A673 (cell line): ENCODE measurements around the gene RAPGEF5.

Source experiments
- CTCF ChIP-seq: fragments of 300-800, 200-600 bp; sonication (generic); conservative IDR thresholded peaks from 2 replicates; pipeline ENCODE4 v1.5.1; 2017; ENCODE audit warnings: low read depth, mild to moderate bottlenecking, antibody characterized with exemption, low read length, moderate library complexity, mixed read lengths
- EZH2 ChIP-seq: fragments of 200-600 bp; sonication (generic); IDR thresholded peaks from 2 replicates; pipeline ENCODE4 v1.6.1; 2017; ENCODE audit warnings: borderline replicate concordance, low read depth, mild to moderate bottlenecking, mixed read lengths, antibody characterized with exemption, low read length; ENCODE audit not compliant: poor library complexity, severe bottlenecking

GRCh38 chr7:22399546-22399945 lies 42.6 kb upstream of the RAPGEF5 start:
- no peak for TF ChIP-seq CTCF
- TF ChIP-seq EZH2 = no peak
